WTC11 (cell line): ENCODE measurements around the gene TYW1B. TPM values are rescaled to one million over a fixed set of nuclear protein-coding genes. Genes with fewer than 3 reads are reported as not detected.
"Not testable (repeated sequence)": the region's sequence is repeated elsewhere in the genome, so short reads cannot be mapped to it uniquely, and the experiment has no call there.

Source experiments
- ATAC-seq: fragments of 200-7000 bp; cut with Tn5 transposase; 2 replicates; pipeline ENCODE4 v1.10.0; 2021; ENCODE audit warnings: mild to moderate bottlenecking, moderate library complexity
- CTCF ChIA-PET: fragments of 300-600 bp; sonication (Branson Sonifier 250); formaldehyde crosslinking; loops from one replicate; lab custom pipeline; 2021; ENCODE audit warnings: antibody characterized with exemption; lab: Charles Lee
- POLR2A ChIA-PET: fragments of 350-600 bp; sonication (Branson Sonifier 250); formaldehyde crosslinking; loops from one replicate; lab custom pipeline; 2021; ENCODE audit warnings: antibody characterized with exemption; lab: Charles Lee
- DNase-seq: peaks from one replicate; pipeline ENCODE4 v3.0.0; 2021; ENCODE audit warnings: low spot score
- H3K27ac Mint-ChIP-seq: 2 replicates; pipeline ENCODE4 v1.8.0; 2021; ENCODE audit warnings: mixed read lengths
- H3K27me3 Mint-ChIP-seq: 2 replicates; pipeline ENCODE4 v1.8.0; 2021; ENCODE audit warnings: low read depth, mild to moderate bottlenecking, moderate library complexity, mixed read lengths
- H3K36me3 Mint-ChIP-seq: 2 replicates; pipeline ENCODE4 v1.8.0; 2021; ENCODE audit warnings: mixed read lengths
- H3K4me1 Mint-ChIP-seq: 2 replicates; pipeline ENCODE4 v1.8.0; 2022; ENCODE audit warnings: mixed read lengths
- H3K4me3 Mint-ChIP-seq: 2 replicates; pipeline ENCODE4 v1.8.0; 2021; ENCODE audit warnings: mild to moderate bottlenecking, moderate library complexity, mixed read lengths
- H3K9me3 Mint-ChIP-seq: 2 replicates; pipeline ENCODE4 v1.8.0; 2021; ENCODE audit warnings: mixed read lengths
- AR ChIP-seq: fragments of 250-450 bp; sonication (Bioruptor Pico); IDR thresholded peaks from 2 replicates; pipeline ENCODE4 v1.9.0; 2021; ENCODE audit warnings: mild to moderate bottlenecking
- FOXK1 ChIP-seq: sonication (generic); formaldehyde crosslinking; IDR thresholded peaks from 2 replicates; pipeline ENCODE4 v1.8.0; 2022; ENCODE audit warnings: mild to moderate bottlenecking, moderate library complexity, missing genetic modification reagents
- FOXP4 ChIP-seq: sonication (generic); formaldehyde crosslinking; IDR thresholded peaks from 2 replicates; pipeline ENCODE4 v1.8.0; 2022; ENCODE audit warnings: mild to moderate bottlenecking, missing genetic modification reagents
- GRHL2 ChIP-seq: fragments of 250-450 bp; sonication (Bioruptor Pico); IDR thresholded peaks from 2 replicates; pipeline ENCODE4 v1.8.0; 2022; ENCODE audit warnings: mild to moderate bottlenecking, moderate library complexity; ENCODE audit not compliant: insufficient replicate concordance, severe bottlenecking
- KAT7 ChIP-seq: sonication (generic); formaldehyde crosslinking; IDR thresholded peaks from 2 replicates; pipeline ENCODE4 v1.8.1; 2023; ENCODE audit warnings: missing genetic modification reagents, mild to moderate bottlenecking, borderline replicate concordance
- NR2C2 ChIP-seq: sonication (generic); formaldehyde crosslinking; IDR thresholded peaks from 2 replicates; pipeline ENCODE4 v1.8.0; 2022; ENCODE audit warnings: mild to moderate bottlenecking, missing genetic modification reagents
- RELA ChIP-seq: sonication (generic); formaldehyde crosslinking; IDR thresholded peaks from 2 replicates; pipeline ENCODE4 v1.8.1; 2022; ENCODE audit warnings: missing genetic modification reagents, mild to moderate bottlenecking, borderline replicate concordance
- RORB ChIP-seq: fragments of 250-450 bp; sonication (Bioruptor Pico); IDR thresholded peaks from 2 replicates; pipeline ENCODE4 v1.9.0; 2021; ENCODE audit warnings: mild to moderate bottlenecking
- SOX15 ChIP-seq: fragments of 250-450 bp; sonication (Bioruptor Pico); IDR thresholded peaks from 2 replicates; pipeline ENCODE4 v1.9.0; 2021; ENCODE audit warnings: mild to moderate bottlenecking
- ZNF138 ChIP-seq: sonication (generic); formaldehyde crosslinking; conservative IDR thresholded peaks from 2 replicates; pipeline ENCODE4 v1.8.1; 2022; ENCODE audit warnings: mild to moderate bottlenecking, moderate library complexity, missing genetic modification reagents
- ZNF263 ChIP-seq: sonication (generic); formaldehyde crosslinking; IDR thresholded peaks from 2 replicates; pipeline ENCODE4 v1.8.1; 2022; ENCODE audit warnings: low read depth, mild to moderate bottlenecking, moderate library complexity, missing genetic modification reagents
- ZNF317 ChIP-seq: sonication (generic); formaldehyde crosslinking; IDR thresholded peaks from 2 replicates; pipeline ENCODE4 v1.8.1; 2023; ENCODE audit warnings: low read depth, mild to moderate bottlenecking, moderate library complexity, missing genetic modification reagents, borderline replicate concordance
- total RNA-seq: library from RNA; stranded (reverse); gene quantifications from 3 replicates; pipeline ENCODE4 v1.2.3, GENCODE V29; 2021

TYW1B gene
- total RNA-seq, 1 experiment from 2014 or later: 5.7 TPM

GRCh38 chr7:72691442-72691841 is 136.6 kb downstream of the TYW1B start:
- H3K4me1 Mint-ChIP-seq: peaks cover 76% of the 10 kb centered on the region

GRCh38 chr7:72690177-72690576 is 137.8 kb downstream of the TYW1B start:
- POLR2A ChIA-PET, CTCF ChIA-PET, H3K9me3 Mint-ChIP-seq, H3K4me3 Mint-ChIP-seq, H3K27me3 Mint-ChIP-seq, DNase-seq, ATAC-seq, H3K36me3 Mint-ChIP-seq: not testable (repeated sequence)
- peak overlapping the region; percentile 78 for H3K27ac Mint-ChIP-seq
- peaks cover 77% of the 10 kb centered on the region for H3K4me1 Mint-ChIP-seq

More at GRCh38 chr7:72691442-72691841, 136.6 kb downstream of the TYW1B start:
- DNase-seq, H3K36me3 Mint-ChIP-seq, POLR2A ChIA-PET: not testable (repeated sequence)
- TF ChIP-seq FOXP4: peak; percentile 12; the same call in 1 of the 2 replicates
- TF ChIP-seq, all 79 proteins: peak for 1; not testable (repeated sequence) for 78
- H3K4me3 Mint-ChIP-seq, CTCF ChIA-PET, H3K27me3 Mint-ChIP-seq, H3K9me3 Mint-ChIP-seq: not testable (repeated sequence)
- ATAC-seq: peak; percentile 62
- peak overlapping the region; percentile 96 for H3K27ac Mint-ChIP-seq

GRCh38 chr7:72689344-72689743 is 138.7 kb downstream of the TYW1B start:
- H3K9me3 Mint-ChIP-seq, H3K36me3 Mint-ChIP-seq, POLR2A ChIA-PET, H3K27me3 Mint-ChIP-seq, CTCF ChIA-PET, H3K4me3 Mint-ChIP-seq, DNase-seq: not testable (repeated sequence)
- peak overlapping the region; percentile 91 for H3K27ac Mint-ChIP-seq
- H3K4me1 Mint-ChIP-seq: peaks cover 76% of the 10 kb centered on the region
- peak; percentile 61 for ATAC-seq

- DNase-seq, H3K4me3 Mint-ChIP-seq, H3K27me3 Mint-ChIP-seq, CTCF ChIA-PET, POLR2A ChIA-PET, H3K27ac Mint-ChIP-seq, H3K9me3 Mint-ChIP-seq, H3K36me3 Mint-ChIP-seq, ATAC-seq: not testable (repeated sequence)
- H3K4me1 Mint-ChIP-seq: peaks cover 35% of the 10 kb centered on the region
Observed at GRCh38 chr7:72681211-72681610, 146.8 kb downstream of the TYW1B start.

- ATAC-seq, H3K4me3 Mint-ChIP-seq, H3K36me3 Mint-ChIP-seq, H3K4me1 Mint-ChIP-seq, POLR2A ChIA-PET, H3K27ac Mint-ChIP-seq, H3K27me3 Mint-ChIP-seq, DNase-seq, H3K9me3 Mint-ChIP-seq, CTCF ChIA-PET: not testable (repeated sequence)
Observed at GRCh38 chr7:72676880-72677279, 151.1 kb downstream of the TYW1B start.

GRCh38 chr7:72676086-72676690 is 151.8 kb downstream of the TYW1B start:
- CTCF ChIA-PET, POLR2A ChIA-PET, DNase-seq, H3K36me3 Mint-ChIP-seq, H3K27me3 Mint-ChIP-seq, H3K4me3 Mint-ChIP-seq, ATAC-seq, H3K4me1 Mint-ChIP-seq, H3K9me3 Mint-ChIP-seq: not testable (repeated sequence)
- peak overlapping the region; percentile 38; the same call in 1 of the 2 replicates for H3K27ac Mint-ChIP-seq

GRCh38 chr7:72675686-72676085 is 152.3 kb downstream of the TYW1B start:
- H3K4me3 Mint-ChIP-seq, ATAC-seq, H3K4me1 Mint-ChIP-seq, CTCF ChIA-PET, H3K27me3 Mint-ChIP-seq, H3K36me3 Mint-ChIP-seq, H3K9me3 Mint-ChIP-seq, POLR2A ChIA-PET, H3K27ac Mint-ChIP-seq, DNase-seq: not testable (repeated sequence)

- no peak overlapping the region for H3K4me3 Mint-ChIP-seq
- ATAC-seq: no peak
- H3K27me3 Mint-ChIP-seq: no peaks in the 10 kb centered on the region
- H3K36me3 Mint-ChIP-seq: no peaks in the 10 kb centered on the region
- ChIA-PET POLR2A (no interaction called here), CTCF (no interaction called here)
- no peaks in the 10 kb centered on the region for H3K4me1 Mint-ChIP-seq
- no peak for DNase-seq
- peak overlapping the region; percentile 57 for H3K27ac Mint-ChIP-seq
- H3K9me3 Mint-ChIP-seq: peaks cover 5% of the 10 kb centered on the region; the same call in 1 of the 2 replicates
- TF ChIP-seq GRHL2 (CRISPR knock-in tag): no peak
- TF ChIP-seq ZNF138 (CRISPR knock-in tag): no peak
- TF ChIP-seq RELA (CRISPR knock-in tag): no peak
- no peak for TF ChIP-seq KAT7 (CRISPR knock-in tag)
- TF ChIP-seq ZNF263 (CRISPR knock-in tag): no peak
- TF ChIP-seq AR (CRISPR knock-in tag): no peak
- no peak for TF ChIP-seq ZNF317 (CRISPR knock-in tag)
- TF ChIP-seq FOXK1 (CRISPR knock-in tag): no peak
- no peak for TF ChIP-seq NR2C2 (CRISPR knock-in tag)
- no peak for TF ChIP-seq RORB (CRISPR knock-in tag)
- TF ChIP-seq SOX15 (CRISPR knock-in tag): no peak
Observed at GRCh38 chr7:72674394-72674793, 153.6 kb downstream of the TYW1B start.
